Gastroesophageal sphincter (tissue), 3 donors: ENCODE measurements around the gene MAN1C1.

Experiments
- EP300 ChIP-seq: sonication (generic); formaldehyde crosslinking; IDR thresholded peaks from one replicate; pipeline ENCODE4 v1.6.1; 2017; ENCODE audit warnings: antibody characterized with exemption, mild to moderate bottlenecking
- POLR2A ChIP-seq, 2 donors: fragments of 450-650 bp; IDR thresholded peaks; one replicate each; pipeline ENCODE4 v1.6.1; 2017; ENCODE audit warnings: antibody characterized with exemption in 2 of 2, mild to moderate bottlenecking in 2 of 2, moderate library complexity in 1 of 2
- TF ChIP-seq, protein P1 (sequence below), 4 experiments: fragments of 200-600 bp in 2 of 4; fragments of 450-650 bp in 2 of 4; sonication (generic) in 1 of 4; IDR thresholded peaks; one replicate each; pipeline ENCODE4 v1.5.1; 2017 to 2019; ENCODE audit warnings: antibody characterized with exemption in 4 of 4, mild to moderate bottlenecking in 2 of 4, moderate library complexity in 2 of 4

DNA sequence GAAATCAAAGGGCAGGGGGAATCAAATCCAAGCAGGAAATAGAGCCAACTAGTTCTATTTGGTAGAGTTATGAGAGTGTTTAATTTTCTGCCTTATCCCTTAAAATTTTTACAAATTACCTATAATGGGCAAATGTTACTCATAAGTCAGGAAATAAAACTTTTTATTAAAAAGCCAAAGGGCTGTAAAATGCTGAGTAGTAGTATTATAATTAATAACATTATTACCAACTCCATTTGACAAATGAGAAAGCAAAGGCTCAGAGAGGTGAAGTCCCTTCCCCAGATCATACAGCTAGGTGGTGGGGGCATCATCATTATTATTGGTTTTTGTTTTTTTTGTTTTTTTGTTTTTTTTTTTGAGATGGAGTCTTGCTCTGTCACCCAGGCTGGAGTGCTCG lies 186.8 kb downstream of the MAN1C1 start:
- TF ChIP-seq, protein P1, sequence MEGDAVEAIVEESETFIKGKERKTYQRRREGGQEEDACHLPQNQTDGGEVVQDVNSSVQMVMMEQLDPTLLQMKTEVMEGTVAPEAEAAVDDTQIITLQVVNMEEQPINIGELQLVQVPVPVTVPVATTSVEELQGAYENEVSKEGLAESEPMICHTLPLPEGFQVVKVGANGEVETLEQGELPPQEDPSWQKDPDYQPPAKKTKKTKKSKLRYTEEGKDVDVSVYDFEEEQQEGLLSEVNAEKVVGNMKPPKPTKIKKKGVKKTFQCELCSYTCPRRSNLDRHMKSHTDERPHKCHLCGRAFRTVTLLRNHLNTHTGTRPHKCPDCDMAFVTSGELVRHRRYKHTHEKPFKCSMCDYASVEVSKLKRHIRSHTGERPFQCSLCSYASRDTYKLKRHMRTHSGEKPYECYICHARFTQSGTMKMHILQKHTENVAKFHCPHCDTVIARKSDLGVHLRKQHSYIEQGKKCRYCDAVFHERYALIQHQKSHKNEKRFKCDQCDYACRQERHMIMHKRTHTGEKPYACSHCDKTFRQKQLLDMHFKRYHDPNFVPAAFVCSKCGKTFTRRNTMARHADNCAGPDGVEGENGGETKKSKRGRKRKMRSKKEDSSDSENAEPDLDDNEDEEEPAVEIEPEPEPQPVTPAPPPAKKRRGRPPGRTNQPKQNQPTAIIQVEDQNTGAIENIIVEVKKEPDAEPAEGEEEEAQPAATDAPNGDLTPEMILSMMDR (IDR thresholded peaks at IDR 0.05) = no peak
- TF ChIP-seq POLR2A (IDR thresholded peaks at IDR 0.05) (no peak), EP300 (no peak)
